HepG2 (cell line): Measurements from ENCODE around the gene CD9. TPM values are rescaled to one million over a fixed set of nuclear protein-coding genes. Genes with fewer than 3 reads are reported as not detected.

ENCODE experiments used
- GTF2F1 ChIP-seq: fragments of 150-350 bp; IDR thresholded peaks from 2 replicates; pipeline ENCODE4 v1.6.1; 2014; ENCODE audit warnings: low read length
- MAZ ChIP-seq, 2 experiments: sonication (generic) in 1 of 2; formaldehyde crosslinking in 1 of 2; IDR thresholded peaks; 2 replicates each; pipeline versions ENCODE4 v1.5.0 to v1.6.1; 2012 to 2020; ENCODE audit warnings: low read depth in 2 of 2, mild to moderate bottlenecking in 2 of 2, borderline replicate concordance in 1 of 2, improper control_type of control experiment in 1 of 2, low read length in 1 of 2, missing genetic modification reagents in 1 of 2, moderate library complexity in 1 of 2
- MEF2D ChIP-seq: sonication (generic); formaldehyde crosslinking; IDR thresholded peaks from 2 replicates; pipeline ENCODE4 v1.5.1; 2020; ENCODE audit warnings: mild to moderate bottlenecking, missing genetic modification reagents
- MIER2 ChIP-seq: IDR thresholded peaks from 2 replicates; pipeline ENCODE4 v1.6.1; 2016; ENCODE audit warnings: missing biosample characterization, missing genetic modification reagents
- NFRKB ChIP-seq: fragments of 450-650 bp; IDR thresholded peaks from 2 replicates; pipeline ENCODE4 v1.6.1; 2017
- PRPF4 ChIP-seq: fragments of 200-400 bp; formaldehyde crosslinking; IDR thresholded peaks from 2 replicates; pipeline ENCODE4 v1.6.1; 2016; ENCODE audit warnings: low read length, low read depth; ENCODE audit not compliant: poor library complexity, severe bottlenecking
- RARG ChIP-seq: sonication (generic); formaldehyde crosslinking; IDR thresholded peaks from 2 replicates; pipeline ENCODE4 v1.4.0; 2020; ENCODE audit warnings: low read depth, mild to moderate bottlenecking, missing genetic modification reagents
- SATB2 ChIP-seq: sonication (generic); formaldehyde crosslinking; IDR thresholded peaks from 2 replicates; pipeline ENCODE4 v1.5.0; 2020; ENCODE audit warnings: missing genetic modification reagents
- TMF1 ChIP-seq: sonication (generic); formaldehyde crosslinking; IDR thresholded peaks from 2 replicates; pipeline ENCODE4 v1.8.1; 2022; ENCODE audit warnings: low read depth, missing genetic modification reagents
- YY1 ChIP-seq: IDR thresholded peaks from 2 replicates; pipeline ENCODE4 v1.6.1; 2011; ENCODE audit warnings: low read length, low read depth, moderate library complexity, mild to moderate bottlenecking; ENCODE audit not compliant: insufficient read depth, insufficient replicate concordance
- ZMAT3 ChIP-seq: sonication (generic); formaldehyde crosslinking; conservative IDR thresholded peaks from 2 replicates; pipeline ENCODE4 v1.7.0; 2021; ENCODE audit warnings: missing genetic modification reagents
- ZNF121 ChIP-seq: sonication (generic); formaldehyde crosslinking; IDR thresholded peaks from 2 replicates; pipeline ENCODE4 v1.5.0; 2020; ENCODE audit warnings: mild to moderate bottlenecking, missing genetic modification reagents
- ZNF264 ChIP-seq: sonication (generic); formaldehyde crosslinking; IDR thresholded peaks from 2 replicates; pipeline ENCODE4 v1.4.0; 2020; ENCODE audit warnings: missing genetic modification reagents
- ZNF720 ChIP-seq: sonication (generic); formaldehyde crosslinking; IDR thresholded peaks from 2 replicates; pipeline ENCODE4 v1.4.0; 2020; ENCODE audit warnings: missing genetic modification reagents
- ZNF737 ChIP-seq: sonication (generic); formaldehyde crosslinking; IDR thresholded peaks from 2 replicates; pipeline ENCODE4 v1.5.0; 2020; ENCODE audit warnings: missing genetic modification reagents, mild to moderate bottlenecking, borderline replicate concordance
- ZNF749 ChIP-seq: sonication (generic); formaldehyde crosslinking; IDR thresholded peaks from 2 replicates; pipeline ENCODE4 v1.8.0; 2022; ENCODE audit warnings: mild to moderate bottlenecking, missing genetic modification reagents, moderate library complexity, borderline replicate concordance
- ZNF781 ChIP-seq: sonication (generic); formaldehyde crosslinking; IDR thresholded peaks from 2 replicates; pipeline ENCODE4 v1.5.1; 2020; ENCODE audit warnings: borderline replicate concordance, mild to moderate bottlenecking, missing genetic modification reagents; ENCODE audit errors: not compliant biosample characterization
- ZNF878 ChIP-seq: sonication (generic); formaldehyde crosslinking; IDR thresholded peaks from 2 replicates; pipeline ENCODE4 v1.8.1; 2023; ENCODE audit warnings: mild to moderate bottlenecking, missing genetic modification reagents, moderate library complexity
- polyA plus RNA-seq, 8 experiments: library from polyadenylated mRNA; depleted of rRNA in 3 of 8; stranded (reverse) in 7 of 8; unstranded in 1 of 8; fragments of >200 nt; fragmentation: Illumina TruSeq in 4 of 8; extraction: Trizol in 4 of 8; gene quantifications; 2 replicates each; pipeline versions ENCODE4 v1.2.1 to v1.2.3, GENCODE V29; 2011 to 2016; ENCODE audit warnings: low read depth in 4 of 8, missing spikeins in 1 of 8, mixed read lengths in 1 of 8; ENCODE audit not compliant: insufficient read depth in 1 of 8
- total RNA-seq, 5 experiments: library from RNA; depleted of rRNA; stranded (reverse); fragments of >200 nt; fragmentation: Illumina TruSeq; extraction: Trizol; gene quantifications; 2 replicates each; pipeline ENCODE4 v1.2.3, GENCODE V29; 2016; ENCODE audit warnings: low read depth in 1 of 5
- TF ChIP-seq, protein P1 (sequence below): sonication (generic); formaldehyde crosslinking; IDR thresholded peaks from 2 replicates; pipeline ENCODE4 v1.8.0; 2022; ENCODE audit warnings: mild to moderate bottlenecking, missing genetic modification reagents, borderline replicate concordance
- TF ChIP-seq, protein P2 (sequence below): sonication (generic); formaldehyde crosslinking; IDR thresholded peaks from 2 replicates; pipeline ENCODE4 v1.8.1; 2022; ENCODE audit warnings: mild to moderate bottlenecking, missing genetic modification reagents
- TF ChIP-seq, protein P3 (sequence below): sonication (generic); formaldehyde crosslinking; IDR thresholded peaks from 2 replicates; pipeline ENCODE4 v1.5.1; 2020; ENCODE audit warnings: missing genetic modification reagents, mild to moderate bottlenecking, borderline replicate concordance
- TF ChIP-seq, protein P4 (sequence below): sonication (generic); formaldehyde crosslinking; IDR thresholded peaks from 2 replicates; pipeline ENCODE4 v1.4.0; 2020; ENCODE audit warnings: missing genetic modification reagents

CD9 gene
- total and polyA plus RNA-seq, 2 of the 13 experiments (the other 11 are each of a cell fraction or from before 2014, with no cell fraction given): 5.8 to 38.3 TPM

DNA sequence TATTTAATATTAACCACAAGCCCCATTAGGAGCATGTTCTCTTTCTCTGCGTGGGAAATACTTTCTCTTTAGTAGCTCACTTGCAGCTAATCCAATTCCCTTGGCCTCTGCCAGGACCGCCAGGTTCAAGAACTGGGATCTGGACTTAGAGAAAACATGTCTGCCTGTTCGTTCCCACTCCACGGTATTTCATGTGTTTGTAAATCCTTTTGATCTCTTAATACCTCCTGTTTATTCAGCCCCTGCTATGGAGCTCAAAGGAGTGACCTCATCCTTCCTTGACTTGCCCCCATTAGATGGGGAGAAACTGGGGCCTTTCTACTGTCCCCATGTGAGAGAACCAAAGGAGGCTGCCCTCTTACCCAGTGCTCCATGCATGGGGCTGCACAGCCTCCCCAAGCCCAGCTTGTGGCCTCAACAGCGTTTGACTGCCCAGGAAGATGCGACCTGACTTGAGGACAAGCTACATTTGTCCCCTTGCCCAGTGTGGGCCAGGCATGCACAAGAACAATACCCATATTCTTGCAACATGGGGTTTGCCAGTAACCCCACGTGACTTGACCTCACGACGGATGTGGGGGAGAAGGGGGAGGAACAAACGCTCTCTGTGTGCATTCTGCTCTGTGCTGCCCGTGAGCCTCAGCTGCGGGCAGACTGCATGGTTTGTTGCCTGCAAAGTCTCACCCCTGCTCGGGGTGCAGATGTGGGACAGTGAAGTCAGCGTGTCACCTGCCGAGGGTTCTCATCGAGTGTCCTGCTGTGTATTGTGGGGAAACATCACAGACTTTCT lies 30.3 kb downstream of the CD9 start (continued):
- TF ChIP-seq MEF2D (CRISPR knock-in tag) (0 out of 2 replicates have a peak, but pooled peaks have one; percentile 7), ZNF737 (CRISPR knock-in tag) (no peak), MAZ (IDR thresholded peaks at IDR 0.05; ENCODE audit: borderline replicate concordance, low read depth, low read length) (no peak), MAZ (CRISPR knock-in tag; IDR thresholded peaks at IDR 0.05; ENCODE audit: low read depth) (no peak), ZMAT3 (CRISPR knock-in tag) (no peak), ZNF264 (CRISPR knock-in tag) (no peak), TMF1 (no peak), ZNF720 (no peak), ZNF878 (CRISPR knock-in tag) (peak; percentile 69; the same call in 1 of the 2 replicates), ZNF121 (no peak), RARG (CRISPR knock-in tag) (no peak), MIER2 (CRISPR knock-in tag) (no peak; the same call in 1 of the 2 replicates), ZNF749 (CRISPR knock-in tag) (peak; percentile 71; the same call in 1 of the 2 replicates), NFRKB (no peak), GTF2F1 (0 out of 2 replicates have a peak, but pooled peaks have one; percentile 40), SATB2 (CRISPR knock-in tag) (no peak), ZNF781 (CRISPR knock-in tag) (no peak), PRPF4 (no peak), YY1 (no peak)
- TF ChIP-seq, protein P1, sequence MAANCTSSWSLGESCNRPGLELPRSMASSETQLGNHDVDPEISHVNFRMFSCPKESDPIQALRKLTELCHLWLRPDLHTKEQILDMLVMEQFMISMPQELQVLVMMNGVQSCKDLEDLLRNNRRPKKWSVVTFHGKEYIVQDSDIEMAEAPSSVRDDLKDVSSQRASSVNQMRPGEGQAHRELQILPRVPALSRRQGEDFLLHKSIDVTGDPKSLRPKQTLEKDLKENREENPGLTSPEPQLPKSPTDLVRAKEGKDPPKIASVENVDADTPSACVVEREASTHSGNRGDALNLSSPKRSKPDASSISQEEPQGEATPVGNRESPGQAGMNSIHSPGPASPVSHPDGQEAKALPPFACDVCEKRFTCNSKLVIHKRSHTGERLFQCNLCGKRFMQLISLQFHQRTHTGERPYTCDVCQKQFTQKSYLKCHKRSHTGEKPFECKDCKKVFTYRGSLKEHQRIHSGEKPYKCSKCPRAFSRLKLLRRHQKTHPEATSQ: no peak
- TF ChIP-seq, protein P2, sequence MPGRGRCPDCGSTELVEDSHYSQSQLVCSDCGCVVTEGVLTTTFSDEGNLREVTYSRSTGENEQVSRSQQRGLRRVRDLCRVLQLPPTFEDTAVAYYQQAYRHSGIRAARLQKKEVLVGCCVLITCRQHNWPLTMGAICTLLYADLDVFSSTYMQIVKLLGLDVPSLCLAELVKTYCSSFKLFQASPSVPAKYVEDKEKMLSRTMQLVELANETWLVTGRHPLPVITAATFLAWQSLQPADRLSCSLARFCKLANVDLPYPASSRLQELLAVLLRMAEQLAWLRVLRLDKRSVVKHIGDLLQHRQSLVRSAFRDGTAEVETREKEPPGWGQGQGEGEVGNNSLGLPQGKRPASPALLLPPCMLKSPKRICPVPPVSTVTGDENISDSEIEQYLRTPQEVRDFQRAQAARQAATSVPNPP (CRISPR knock-in tag): no peak
- TF ChIP-seq, protein P3, sequence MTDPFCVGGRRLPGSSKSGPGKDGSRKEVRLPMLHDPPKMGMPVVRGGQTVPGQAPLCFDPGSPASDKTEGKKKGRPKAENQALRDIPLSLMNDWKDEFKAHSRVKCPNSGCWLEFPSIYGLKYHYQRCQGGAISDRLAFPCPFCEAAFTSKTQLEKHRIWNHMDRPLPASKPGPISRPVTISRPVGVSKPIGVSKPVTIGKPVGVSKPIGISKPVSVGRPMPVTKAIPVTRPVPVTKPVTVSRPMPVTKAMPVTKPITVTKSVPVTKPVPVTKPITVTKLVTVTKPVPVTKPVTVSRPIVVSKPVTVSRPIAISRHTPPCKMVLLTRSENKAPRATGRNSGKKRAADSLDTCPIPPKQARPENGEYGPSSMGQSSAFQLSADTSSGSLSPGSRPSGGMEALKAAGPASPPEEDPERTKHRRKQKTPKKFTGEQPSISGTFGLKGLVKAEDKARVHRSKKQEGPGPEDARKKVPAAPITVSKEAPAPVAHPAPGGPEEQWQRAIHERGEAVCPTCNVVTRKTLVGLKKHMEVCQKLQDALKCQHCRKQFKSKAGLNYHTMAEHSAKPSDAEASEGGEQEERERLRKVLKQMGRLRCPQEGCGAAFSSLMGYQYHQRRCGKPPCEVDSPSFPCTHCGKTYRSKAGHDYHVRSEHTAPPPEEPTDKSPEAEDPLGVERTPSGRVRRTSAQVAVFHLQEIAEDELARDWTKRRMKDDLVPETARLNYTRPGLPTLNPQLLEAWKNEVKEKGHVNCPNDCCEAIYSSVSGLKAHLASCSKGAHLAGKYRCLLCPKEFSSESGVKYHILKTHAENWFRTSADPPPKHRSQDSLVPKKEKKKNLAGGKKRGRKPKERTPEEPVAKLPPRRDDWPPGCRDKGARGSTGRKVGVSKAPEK (CRISPR knock-in tag): no peak
- TF ChIP-seq, protein P4, sequence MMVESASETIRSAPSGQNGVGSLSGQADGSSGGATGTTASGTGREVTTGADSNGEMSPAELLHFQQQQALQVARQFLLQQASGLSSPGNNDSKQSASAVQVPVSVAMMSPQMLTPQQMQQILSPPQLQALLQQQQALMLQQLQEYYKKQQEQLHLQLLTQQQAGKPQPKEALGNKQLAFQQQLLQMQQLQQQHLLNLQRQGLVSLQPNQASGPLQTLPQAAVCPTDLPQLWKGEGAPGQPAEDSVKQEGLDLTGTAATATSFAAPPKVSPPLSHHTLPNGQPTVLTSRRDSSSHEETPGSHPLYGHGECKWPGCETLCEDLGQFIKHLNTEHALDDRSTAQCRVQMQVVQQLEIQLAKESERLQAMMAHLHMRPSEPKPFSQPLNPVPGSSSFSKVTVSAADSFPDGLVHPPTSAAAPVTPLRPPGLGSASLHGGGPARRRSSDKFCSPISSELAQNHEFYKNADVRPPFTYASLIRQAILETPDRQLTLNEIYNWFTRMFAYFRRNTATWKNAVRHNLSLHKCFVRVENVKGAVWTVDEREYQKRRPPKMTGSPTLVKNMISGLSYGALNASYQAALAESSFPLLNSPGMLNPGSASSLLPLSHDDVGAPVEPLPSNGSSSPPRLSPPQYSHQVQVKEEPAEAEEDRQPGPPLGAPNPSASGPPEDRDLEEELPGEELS (CRISPR knock-in tag): peak; percentile 58
